Measurements from ENCODE around the gene KCNH3.
A peak's percentile ranks its signal among the peaks of the same experiment; 100 is the strongest.

The KCNH3 gene

DNA sequence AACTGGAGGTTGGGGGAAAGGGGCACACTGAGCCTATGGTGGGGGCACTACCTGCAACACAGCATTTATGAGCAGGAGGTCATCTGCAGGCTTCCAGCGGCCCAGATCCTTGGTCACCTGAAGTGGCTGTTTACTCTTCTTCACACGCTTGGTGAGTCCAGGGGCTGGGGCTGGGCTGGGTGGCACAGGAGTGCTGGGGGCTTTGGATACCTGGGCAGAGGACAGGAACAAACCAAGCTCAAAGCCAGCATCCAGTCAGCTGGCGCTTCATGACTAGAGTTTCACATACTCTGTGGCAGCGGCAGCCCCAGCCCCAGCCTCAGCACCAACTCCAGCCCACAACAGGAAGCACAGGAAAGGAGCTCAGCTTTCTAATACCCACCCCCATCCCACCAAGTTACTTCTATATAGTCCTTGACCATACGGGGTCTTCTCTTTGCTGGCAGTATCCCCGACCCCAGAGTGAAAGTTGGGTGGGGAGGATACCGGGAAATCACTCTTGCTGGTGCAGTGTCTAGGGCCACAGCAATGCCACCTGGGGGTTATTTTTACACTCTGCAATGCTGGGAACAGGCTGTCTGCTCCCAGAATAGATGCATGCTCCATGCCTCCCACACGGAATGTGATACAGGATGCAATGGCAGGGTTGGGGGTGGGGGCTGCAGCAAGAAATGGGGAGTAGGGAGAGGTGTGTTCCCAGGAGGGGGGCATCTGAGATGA, 26.0 kb downstream of the KCNH3 start:
- DNase-seq: no peak

- DNase-seq: no peak
Measured at GRCh38 chr12:49565406-49566265, 26.8 kb downstream of the KCNH3 start.

GRCh38 chr12:49566361-49566760, 27.5 kb downstream of the KCNH3 start:
- no peak for DNase-seq

DNA sequence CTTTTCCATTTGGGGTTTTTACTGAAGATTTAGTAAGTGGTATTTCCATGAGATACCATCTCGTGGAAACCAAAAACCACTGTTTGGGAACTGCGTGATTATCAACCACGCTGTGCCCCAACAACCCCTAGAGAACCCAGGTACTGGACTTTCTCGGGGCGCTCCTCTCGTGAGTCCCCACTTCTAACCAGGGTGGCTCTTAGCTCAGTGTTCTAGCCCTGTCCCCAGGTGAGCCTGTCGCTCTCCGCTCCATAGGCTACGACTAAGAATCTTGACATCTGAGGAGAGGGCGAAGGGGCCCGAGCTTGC, 28.4 kb downstream of the KCNH3 start:
- no peak for DNase-seq

- DNase-seq: peak; percentile 84 to 87
Measured at GRCh38 chr12:49567611-49568441, 29.0 kb downstream of the KCNH3 start, which contains the start of gene MCRS1. Gene MCRS1 (minus strand): TSS chr12:49568142. CDS start chr12:49566731, 1,411 bp downstream.

GRCh38 chr12:49568442-49569162, 29.8 kb downstream of the KCNH3 start:
- DNase-seq: no peak

GRCh38 chr12:49577589-49578315, 38.9 kb downstream of the KCNH3 start:
- DNase-seq: no peak

GRCh38 chr12:49578471-49579112, 39.8 kb downstream of the KCNH3 start:
- no peak for DNase-seq

GRCh38 chr12:49580572-49581535, 42.0 kb downstream of the KCNH3 start:
- DNase-seq: peak; percentile 39 to 44

DNA sequence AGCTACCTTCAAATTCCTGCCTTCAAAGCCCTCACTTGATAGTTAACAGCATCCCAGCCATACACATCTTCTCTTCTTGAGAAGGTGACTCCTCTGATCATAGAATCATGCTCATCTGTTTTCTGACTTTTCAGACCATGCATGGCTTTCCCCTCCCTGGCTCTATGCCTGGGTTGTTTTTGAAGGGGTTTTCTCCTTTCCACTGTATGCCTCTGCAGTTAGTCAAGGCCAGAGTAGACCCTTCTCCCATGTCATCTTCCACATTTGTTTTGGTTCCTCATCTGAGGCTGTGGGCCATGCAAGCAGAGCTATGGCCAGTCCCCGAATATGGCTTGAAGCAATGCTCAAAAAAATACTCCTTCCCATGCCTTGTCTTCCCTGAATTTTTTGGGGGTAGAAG, 43.4 kb downstream of the KCNH3 start:
- no peak for DNase-seq

DNA sequence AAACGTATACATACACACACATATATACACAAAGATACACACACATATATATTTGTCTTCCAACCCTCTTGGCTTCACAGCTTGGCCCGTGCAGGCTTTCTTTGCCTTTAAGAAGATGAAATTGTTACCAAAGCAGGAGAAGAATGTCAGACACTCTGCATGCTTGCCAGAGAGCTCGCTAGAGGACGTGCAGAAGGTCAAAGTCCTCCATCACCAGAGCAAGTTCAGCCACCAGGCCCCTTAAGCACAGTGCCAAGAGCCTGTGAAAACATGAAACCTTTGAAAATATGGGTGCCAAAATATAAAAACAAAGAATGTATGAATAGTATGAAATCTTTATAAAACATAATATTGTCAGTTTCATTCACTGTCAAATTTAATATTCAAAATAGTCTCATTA, 44.0 kb downstream of the KCNH3 start:
- no peak for DNase-seq

GRCh38 chr12:49583366-49584094, 44.7 kb downstream of the KCNH3 start:
- DNase-seq: no peak

- DNase-seq: no peak
Measured at GRCh38 chr12:49584591-49584990, 45.8 kb downstream of the KCNH3 start.

GRCh38 chr12:49585477-49586459, 46.9 kb downstream of the KCNH3 start:
- DNase-seq: no peak

- DNase-seq: no peak
Measured at GRCh38 chr12:49587174-49587908, 48.5 kb downstream of the KCNH3 start.

GRCh38 chr12:49588281-49588680, 49.5 kb downstream of the KCNH3 start:
- DNase-seq: no peak

DNA sequence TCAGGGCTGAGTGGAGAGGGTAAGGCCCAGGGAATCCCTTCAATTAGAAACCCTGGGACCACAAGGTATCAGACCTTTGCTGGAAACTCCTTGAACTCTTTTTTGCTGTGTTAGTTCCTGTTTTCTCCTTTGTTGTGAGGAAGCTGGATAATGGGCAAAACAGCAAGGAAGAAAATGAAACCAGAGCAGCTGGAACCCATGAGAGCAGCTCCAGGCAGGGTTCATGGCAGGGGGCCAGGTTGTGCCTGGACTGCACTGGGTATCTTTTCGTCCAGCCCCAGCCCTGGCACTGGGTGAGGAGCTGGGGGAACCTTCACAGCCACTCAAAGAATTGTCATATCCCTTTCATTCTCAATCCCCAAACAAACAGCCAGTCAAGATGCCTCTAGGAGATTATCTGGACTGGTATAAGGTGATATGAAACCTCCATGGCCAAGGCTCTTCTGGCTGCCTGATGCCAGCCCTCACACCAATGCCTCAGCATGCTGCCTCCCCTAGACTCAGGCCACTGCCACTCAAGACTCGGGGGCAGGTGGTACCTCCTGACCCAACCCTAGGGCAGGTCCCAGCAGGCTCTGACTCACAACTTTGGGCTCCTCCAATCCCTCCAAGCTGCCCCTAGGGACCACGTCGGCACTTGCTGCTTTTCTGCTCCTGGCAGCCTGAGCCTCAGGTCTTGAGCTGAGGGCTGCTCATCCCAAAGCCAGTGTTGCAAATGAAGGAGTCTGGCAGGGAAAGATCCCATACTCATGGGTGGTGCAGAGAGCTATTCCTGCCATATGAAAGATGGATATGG, 50.1 kb downstream of the KCNH3 start:
- no peak for DNase-seq

All from activated CD4-positive, alpha-beta T cell treated with anti-CD3 and anti-CD28 coated beads, Interleukin-2, amount 50 U/mL, for 4 hours (primary cell).